CD4-positive, alpha-beta T cell treated with Interferon gamma for 1 hour (primary cell): Measurements from ENCODE around the gene HOMER2.
"Not testable (repeated sequence)": the region's sequence is repeated elsewhere in the genome, so short reads cannot be mapped to it uniquely, and the experiment has no call there.

Experiments
- DNase-seq: peaks from one replicate; pipeline ENCODE4 v3.0.0-alpha.2; 2020

Gene HOMER2

DNA sequence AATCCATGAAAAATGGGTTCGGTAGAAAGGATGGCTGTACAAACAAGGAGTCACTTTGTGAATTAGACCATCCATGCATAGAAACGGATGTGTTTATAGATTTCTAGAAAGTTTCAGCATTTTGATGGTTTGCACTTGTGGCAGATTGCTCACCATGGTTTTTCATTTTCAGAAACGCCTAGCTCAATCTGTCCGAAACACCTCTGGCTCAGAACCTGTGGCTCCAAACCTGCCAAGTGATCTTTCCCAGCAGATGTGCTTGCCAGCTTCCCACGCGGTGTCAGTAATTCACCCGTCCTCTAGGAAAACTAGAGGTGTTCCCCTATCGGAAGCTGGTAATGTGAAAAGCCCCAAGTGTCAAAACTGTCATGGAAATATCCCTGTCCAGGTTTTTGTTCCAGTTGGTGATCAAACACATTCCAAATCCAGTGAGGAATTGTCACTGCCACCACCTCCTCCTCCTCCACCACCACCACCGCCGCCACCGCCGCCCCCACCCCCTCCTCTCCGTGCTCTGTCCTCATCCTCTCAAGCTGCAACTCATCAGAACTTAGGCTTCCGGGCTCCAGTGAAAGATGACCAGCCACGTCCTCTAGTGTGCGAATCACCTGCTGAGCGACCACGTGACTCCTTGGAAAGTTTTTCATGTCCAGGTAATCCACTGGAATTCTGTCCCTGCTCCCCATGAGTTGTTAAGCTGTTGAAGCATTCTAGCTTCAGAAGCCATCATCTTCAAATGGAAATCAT, 121.9 kb downstream of the HOMER2 start:
- DNase-seq: no peak

- DNase-seq: no peak
Observed at GRCh38 chr15:82829234-82829633, 123.3 kb downstream of the HOMER2 start.

DNA sequence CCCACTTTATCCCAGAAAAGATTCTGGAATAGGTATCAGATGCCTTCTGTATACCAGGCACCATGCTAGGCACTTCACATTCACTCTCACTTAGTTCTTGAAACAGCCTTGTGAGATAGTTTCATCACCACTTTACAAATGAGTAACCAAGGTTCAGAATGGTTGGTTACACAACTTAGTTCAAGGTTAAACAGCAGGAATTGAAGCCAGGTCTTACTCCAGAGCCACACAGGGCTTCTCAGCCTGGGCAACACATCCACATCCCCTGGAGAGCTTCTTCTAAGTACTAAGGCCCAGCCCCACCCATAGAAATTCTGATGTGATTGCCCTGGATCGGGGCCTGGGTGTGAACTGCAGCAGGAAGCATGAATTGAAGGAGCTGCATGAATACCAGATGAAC, 124.4 kb downstream of the HOMER2 start:
- no peak for DNase-seq

DNA sequence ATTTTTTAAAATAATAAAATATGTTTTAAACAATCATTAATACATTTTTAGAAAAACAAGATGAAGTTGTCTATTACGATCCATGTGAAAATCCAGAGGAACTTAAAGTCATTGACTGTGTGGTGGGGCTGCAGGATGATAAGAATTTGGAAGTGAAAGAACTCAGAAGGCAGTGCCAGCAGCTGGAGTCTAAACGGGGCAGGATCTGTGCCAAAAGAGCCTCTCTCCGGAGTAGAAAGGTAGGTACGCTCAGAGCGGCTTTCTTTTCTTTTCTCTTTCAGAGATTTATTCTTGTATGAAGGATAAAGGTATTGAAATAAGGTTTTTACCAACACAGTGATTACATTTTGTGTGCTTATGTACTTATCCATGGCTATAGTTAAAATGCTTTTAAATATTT, 129.5 kb downstream of the HOMER2 start:
- DNase-seq: no peak

DNA sequence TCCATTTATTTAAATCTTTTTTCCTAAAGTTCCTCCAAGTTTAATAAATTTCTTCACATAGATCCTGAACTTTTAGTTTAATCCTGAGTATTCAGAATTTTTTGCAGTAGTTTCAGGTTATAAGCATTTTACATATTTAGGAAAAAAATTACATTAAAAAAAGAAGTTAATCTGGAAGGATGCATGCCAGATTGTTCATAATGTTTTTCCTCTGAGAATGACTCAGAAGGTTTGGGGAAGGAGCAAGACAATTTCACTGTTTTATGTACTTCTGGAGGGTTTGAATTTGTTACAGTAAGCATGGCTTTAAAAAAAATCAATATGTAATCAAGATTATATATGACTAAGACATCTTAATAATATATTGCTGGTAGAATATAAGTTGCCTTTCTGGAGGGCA, 130.7 kb downstream of the HOMER2 start:
- not testable (repeated sequence) for DNase-seq

DNA sequence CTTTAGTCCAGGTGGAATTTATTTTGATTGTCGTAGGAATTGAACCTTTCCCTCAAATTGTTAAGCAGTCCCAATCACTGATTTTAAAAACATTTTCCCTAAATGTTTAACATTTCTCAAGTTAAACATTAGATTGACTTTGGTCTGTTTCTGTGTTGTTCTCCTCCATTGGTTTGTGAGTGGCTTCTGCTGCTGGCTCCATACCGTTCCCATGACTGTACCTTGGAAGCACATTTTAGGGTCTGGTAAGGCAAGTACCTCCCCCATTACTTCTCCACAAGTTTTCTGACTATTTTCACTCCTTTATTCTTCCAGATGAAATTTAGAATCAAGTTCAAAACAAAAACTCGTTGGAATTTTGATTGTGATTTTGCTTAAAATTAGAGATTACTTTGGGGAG, 131.1 kb downstream of the HOMER2 start:
- not testable (repeated sequence) for DNase-seq

DNA sequence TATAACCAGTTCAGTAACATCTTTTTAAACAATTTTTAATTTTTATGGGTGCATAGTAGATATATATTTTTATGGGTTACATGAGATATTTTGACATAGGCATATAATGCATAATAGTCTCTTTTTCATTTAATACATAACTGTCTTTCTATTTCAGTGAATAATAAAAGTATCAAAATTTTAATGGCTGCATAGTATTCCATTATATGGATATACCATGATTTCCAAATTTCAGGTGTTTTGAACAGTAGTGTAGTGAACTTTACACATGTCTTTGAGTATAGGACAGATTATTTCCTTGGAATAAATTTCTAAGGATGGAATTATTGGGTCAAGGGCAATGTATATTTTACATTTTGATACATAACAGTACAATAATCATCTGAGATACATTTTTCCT, 132.4 kb downstream of the HOMER2 start:
- no peak for DNase-seq

DNA sequence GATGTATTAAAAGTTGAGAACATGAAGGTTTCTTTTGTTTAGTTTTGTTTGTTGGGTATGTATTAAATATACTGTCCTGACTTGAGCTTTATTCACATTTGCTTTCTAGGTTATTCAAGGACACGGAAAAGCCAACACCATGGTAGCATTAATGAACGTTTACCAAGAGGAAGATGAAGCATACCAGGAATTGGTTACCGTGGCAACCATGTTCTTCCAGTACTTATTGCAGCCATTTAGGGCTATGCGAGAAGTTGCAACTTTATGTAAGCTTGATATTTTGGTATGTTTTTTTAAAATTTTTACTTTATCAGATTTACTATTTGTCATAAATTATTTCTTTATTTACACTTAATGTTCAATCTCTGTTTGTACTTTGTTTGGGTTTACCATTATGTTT, 139.5 kb downstream of the HOMER2 start:
- DNase-seq: no peak

DNA sequence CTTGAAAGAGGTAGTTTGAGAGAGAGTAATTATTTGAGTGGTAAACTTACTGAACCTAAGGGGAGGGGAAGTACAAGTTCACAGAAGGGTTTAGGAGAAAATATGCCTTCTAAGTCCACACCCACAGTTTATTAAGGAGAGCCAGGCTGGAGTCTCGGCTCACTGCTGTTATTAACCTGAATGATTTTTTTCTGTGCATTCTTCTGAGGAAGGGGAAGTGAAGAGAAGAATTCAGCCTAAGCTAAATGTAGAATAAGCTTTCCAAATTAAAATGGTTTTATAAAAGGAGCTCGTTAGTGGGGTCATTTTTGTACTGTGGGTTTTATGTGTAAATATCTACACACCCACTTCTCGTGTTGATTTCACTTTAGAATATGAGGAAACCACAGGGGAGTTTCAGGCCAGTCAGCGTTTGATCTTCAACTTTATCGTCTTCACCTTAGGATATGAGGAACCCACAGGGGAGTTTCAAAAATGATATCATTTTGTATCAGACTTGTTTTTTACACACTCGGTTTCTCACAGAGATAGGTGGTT, 141.6 kb downstream of the HOMER2 start:
- DNase-seq: peak; percentile 57

GRCh38 chr15:82810061-82810889, 142.2 kb downstream of the HOMER2 start:
- DNase-seq: peak; percentile 16

DNA sequence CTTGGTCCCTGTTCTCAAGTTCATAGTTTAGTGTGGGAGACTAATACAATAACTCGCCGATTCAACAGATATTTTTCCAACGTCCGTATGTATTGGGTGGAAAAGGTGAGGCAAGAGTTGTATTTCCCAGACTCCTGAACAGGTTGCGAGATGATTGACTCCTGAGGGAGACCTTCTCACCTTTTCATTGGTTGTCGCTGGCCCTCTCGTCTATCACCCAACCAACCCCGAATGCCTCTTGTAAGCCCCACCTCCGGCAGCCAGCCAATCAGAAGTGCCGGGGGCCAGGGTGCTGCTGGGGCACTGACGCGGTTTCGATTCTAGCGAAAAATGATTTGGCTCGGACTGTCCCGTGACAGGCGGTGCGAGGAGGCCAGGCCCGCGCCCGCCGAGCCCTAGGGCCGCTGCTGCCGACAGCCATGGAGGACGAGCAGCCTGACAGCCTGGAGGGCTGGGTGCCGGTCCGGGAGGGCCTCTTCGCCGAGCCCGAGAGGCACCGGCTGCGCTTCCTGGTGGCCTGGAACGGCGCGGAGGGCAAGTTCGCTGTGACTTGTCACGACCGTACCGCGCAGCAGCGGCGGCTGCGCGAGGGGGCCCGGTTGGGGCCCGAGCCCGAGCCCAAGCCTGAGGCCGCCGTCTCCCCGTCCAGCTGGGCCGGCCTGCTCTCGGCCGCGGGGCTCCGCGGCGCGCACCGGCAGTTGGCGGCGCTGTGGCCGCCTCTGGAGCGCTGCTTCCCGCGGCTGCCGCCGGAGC, 143.0 kb downstream of the HOMER2 start, which contains the start of gene WHAMM:
Gene WHAMM, plus strand, starts transcription at position 321 of the 753 bp plus-strand sequence. Its CDS starts 99 bp downstream, at position 420.
- peak; percentile 97 for DNase-seq

- no peak for DNase-seq
Observed at GRCh38 chr15:82808634-82809041, 143.9 kb downstream of the HOMER2 start.

DNA sequence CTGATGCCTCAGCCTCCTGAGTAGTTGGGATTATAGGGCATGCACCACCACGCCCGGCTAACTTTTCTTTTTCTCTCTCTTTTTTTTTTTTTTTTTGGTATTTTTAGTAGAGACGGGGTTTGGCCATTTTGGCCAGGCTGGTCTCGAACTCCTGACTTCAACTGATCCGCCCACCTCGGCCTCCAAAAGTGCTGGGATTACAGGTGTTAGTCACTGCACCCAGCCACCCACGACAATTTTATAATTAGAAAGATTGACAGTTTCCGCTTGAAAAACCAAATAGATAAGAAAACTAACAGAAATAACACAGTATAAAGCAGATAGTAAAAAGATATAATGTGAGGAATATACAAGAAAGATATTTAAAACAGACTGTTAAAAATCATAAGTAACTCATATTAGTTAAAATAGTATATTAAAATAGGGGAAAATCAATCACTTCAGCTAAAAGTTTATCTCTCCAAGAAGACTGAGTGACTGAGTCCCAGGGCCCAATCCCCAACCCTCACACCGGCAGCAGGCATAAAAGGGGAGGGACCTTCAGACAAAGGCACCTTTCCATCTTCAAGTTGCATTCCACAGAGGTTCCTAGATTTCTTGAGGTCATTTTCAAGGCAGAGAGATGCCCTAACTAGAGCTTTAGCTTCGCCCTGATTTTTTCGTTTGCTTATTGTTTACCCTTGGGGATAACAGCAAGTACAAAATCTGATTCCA, 144.4 kb downstream of the HOMER2 start:
- no peak for DNase-seq

- DNase-seq: peak; percentile 35
Observed at GRCh38 chr15:82805994-82806406, 146.5 kb downstream of the HOMER2 start, which contains the start of gene FSD2. TSS of gene FSD2 (minus strand) at chr15:82806069. CDS start at chr15:82787390, 18,679 bp downstream.

DNA sequence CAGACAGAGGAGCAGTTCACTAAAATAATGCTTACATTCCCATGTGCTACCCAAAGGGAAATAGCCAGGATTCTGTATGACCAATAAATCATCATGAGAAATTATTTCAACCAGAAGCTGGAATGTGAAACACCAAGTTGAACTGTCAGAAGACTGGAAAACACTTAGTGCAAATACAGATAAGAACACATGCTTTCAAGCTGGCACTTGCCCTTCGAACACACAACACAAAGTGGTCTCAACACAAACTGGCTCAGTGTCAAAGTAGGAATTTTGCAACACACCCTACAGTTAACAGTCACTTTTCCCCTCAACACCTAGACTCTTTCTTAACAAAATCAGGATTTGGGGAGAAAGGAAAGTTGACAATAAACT, 148.0 kb downstream of the HOMER2 start:
- DNase-seq: no peak

DNA sequence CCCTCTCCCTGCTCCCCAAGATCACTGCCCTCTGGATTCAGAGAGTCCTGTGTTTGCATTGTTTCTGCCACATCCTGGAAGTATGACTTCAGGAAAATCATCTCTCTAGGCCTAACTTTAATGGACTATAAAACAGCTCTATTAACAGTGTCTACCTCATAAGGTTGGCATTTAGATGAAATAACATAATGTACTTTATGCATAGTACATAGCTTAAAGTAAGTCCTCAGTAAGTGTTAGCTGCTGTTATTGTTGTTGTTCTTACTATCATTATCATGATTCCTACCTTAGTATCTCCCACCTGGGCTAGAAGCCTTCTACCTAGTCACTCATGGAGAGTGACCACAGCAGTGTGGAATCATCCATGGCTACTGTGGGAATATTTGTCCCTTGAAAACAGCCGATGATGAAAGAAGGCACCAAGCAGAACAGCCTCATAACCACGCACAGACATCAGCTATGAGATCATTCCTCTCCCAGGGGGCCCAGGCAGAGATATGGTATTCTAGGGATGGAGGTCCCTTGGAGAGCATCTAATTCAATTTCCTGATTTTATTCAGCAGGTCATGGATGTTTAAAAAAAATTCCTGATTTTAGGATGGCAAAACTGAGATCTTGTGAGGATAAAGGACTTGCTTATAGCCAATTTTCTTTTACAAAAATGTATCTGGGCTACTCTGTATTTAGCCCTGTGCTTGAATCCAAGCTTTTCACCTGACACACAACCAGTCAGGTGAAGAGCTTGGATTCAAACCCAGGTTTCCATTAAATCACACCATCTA, 148.5 kb downstream of the HOMER2 start:
- no peak for DNase-seq

DNA sequence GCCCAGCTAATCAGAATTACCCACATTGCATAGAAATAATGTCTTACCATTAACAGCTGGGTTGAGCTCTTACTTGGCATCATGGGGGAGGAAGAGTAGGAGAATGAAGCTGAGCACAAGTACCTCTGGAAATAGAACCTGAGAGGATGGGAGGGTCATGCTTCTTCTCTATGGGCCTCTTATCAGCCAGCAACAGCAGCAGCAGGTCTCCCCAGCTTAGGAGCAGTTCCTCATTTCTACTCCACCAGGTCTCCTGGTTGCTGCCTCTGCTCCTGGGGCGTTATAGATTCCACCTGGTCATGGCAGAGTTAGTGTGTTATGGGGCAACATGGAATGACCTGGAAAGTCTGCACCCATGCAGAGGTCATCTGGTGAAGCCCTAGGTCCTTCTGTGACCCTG, 150.0 kb downstream of the HOMER2 start:
- no peak for DNase-seq

DNA sequence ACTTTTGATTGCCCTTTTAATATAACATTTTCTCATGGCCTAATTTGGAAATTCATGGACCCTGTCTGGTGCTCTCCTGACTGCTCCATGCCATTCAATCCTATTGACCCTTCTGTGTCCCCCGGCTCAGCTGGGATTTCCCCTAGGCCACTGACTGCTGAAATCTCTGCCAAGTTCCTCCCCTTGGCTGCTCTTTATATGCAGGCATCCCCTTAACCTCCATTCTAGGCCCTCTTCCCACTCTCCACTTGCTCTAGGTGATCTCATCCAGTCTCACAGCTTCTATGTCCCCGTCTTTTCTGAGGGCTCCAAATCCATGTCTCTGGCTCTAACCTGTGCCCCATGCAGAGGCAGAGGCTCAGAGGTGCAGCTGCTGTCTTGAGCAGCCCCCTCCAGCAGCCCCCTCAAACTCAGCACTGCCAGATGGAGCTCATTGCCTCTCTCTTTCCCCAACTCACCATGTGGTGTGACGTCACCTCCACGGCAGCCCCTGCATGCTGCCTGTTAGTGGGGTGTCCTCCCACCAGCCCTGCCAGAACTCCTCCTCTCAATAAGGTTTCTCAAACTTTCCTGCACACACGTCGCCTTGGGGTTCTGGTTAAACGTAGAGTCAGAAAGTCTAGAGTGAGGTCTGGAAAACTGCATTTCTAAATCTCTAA, 153.2 kb downstream of the HOMER2 start:
- no peak for DNase-seq
